ENCODE data around the gene CACNA1C.

DNA sequence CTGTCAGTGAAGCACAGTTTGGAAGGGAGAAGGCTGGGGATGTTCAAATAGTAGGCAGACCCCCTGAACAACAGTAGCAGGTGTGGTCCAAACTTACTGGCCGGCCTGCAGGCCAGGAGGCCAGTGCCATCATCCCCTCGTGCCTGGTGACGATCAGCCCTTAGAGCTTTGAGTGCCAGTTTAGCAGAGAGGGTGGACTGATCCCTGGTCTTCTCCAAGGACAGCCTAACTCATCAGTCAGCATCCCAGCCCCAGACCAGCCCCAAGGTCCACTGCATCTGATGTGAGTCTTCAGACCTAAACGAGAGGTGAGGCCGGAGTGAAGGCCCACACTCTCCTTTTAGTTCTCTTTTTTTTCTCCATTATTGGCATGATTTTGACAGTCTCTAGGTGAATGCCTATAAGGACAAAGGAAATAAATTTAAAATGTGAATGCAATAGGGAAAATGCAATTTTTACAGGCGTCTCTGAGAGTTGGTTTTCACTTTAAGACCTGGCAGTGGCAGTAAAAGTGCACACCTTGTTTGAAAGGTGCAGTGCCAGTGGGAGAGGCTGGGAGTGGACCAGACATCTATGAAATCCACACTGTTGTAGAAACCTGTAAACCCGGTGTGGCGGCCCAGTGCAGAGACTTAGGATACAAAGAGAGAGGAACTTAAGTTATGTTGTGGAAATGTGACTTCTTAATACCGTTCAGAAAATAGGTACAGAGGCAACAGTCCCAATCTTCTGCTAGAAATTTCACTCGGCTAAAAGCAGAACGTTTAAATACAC lies 311.2 kb downstream of the CACNA1C start:
- TF ChIP-seq POLR2AphosphoS5 (IDR thresholded peaks at IDR 0.05) (no peak), CTCF (IDR thresholded peaks at IDR 0.05) (no peak), POLR2A (IDR thresholded peaks at IDR 0.05; ENCODE audit: low read depth) (no peak)
